Fibroblast of lung (primary cell): ENCODE measurements around the gene PGM1. TPM values are rescaled to one million over a fixed set of nuclear protein-coding genes. Genes with fewer than 3 reads are reported as not detected.

Experiments used
- DNase-seq, 2 donors: peaks; one replicate each; pipeline versions ENCODE4 v3.0.0 to v3.0.0-alpha.2; 2010; ENCODE audit warnings: low read depth in 2 of 2
- H2AFZ ChIP-seq: 2 replicates; pipeline ENCODE4 v1.5.1; 2012; ENCODE audit warnings: low read length, control low read depth, inconsistent platforms
- H3K27ac ChIP-seq: 2 replicates; pipeline ENCODE4 v1.5.1; 2011; ENCODE audit warnings: low read length, control low read depth; ENCODE audit not compliant: insufficient read depth
- H3K27me3 ChIP-seq: 2 replicates; pipeline ENCODE4 v1.5.1; 2011; ENCODE audit warnings: mild to moderate bottlenecking, low read length; ENCODE audit not compliant: control insufficient read depth, insufficient read depth
- H3K36me3 ChIP-seq: 2 replicates; pipeline ENCODE4 v1.5.1; 2011; ENCODE audit warnings: low read length; ENCODE audit not compliant: control insufficient read depth, insufficient read depth
- H3K4me1 ChIP-seq: 2 replicates; pipeline ENCODE4 v1.5.1; 2011; ENCODE audit warnings: low read length; ENCODE audit not compliant: control insufficient read depth, insufficient read depth; ENCODE audit errors: extremely low read depth
- H3K4me2 ChIP-seq: 2 replicates; pipeline ENCODE4 v1.5.1; 2011; ENCODE audit warnings: low read length, control low read depth; ENCODE audit not compliant: insufficient read depth; ENCODE audit errors: extremely low read depth
- H3K4me3 ChIP-seq, 4 experiments: fragments of 200-600 bp in 1 of 4; sonication (generic) in 1 of 4; replicated peaks in 1 of 4; 2 replicates each; pipeline ENCODE4 v1.5.1; 2011 to 2016; ENCODE audit warnings: low read length in 4 of 4, low read depth in 3 of 4, mild to moderate bottlenecking in 3 of 4, control low read depth in 2 of 4, inconsistent platforms in 1 of 4, mixed read lengths in 1 of 4; ENCODE audit not compliant: insufficient read depth in 1 of 4; ENCODE audit errors: control extremely low read depth in 1 of 4
- H3K79me2 ChIP-seq: 2 replicates; pipeline ENCODE4 v1.5.1; 2012; ENCODE audit warnings: mild to moderate bottlenecking, low read length, inconsistent platforms; ENCODE audit not compliant: control insufficient read depth, insufficient read depth
- H3K9ac ChIP-seq: 2 replicates; pipeline ENCODE4 v1.5.1; 2011; ENCODE audit warnings: mild to moderate bottlenecking, low read length, control low read depth; ENCODE audit not compliant: insufficient read depth
- H3K9me3 ChIP-seq: 2 replicates; pipeline ENCODE4 v1.5.1; 2012; ENCODE audit warnings: low read depth, low read length; ENCODE audit not compliant: control insufficient read depth, insufficient read depth
- H4K20me1 ChIP-seq: 2 replicates; pipeline ENCODE4 v1.5.1; 2011; ENCODE audit warnings: low read length; ENCODE audit not compliant: control insufficient read depth, insufficient read depth; ENCODE audit errors: extremely low read depth
- CTCF ChIP-seq, 2 donors: IDR thresholded peaks in 1 of 2; conservative IDR thresholded peaks in 1 of 2; 1 replicate in 1 of 2; 2 replicates in 1 of 2; pipeline ENCODE4 v1.5.1; 2011 to 2012; ENCODE audit warnings: low read length in 2 of 2, control low read depth in 1 of 2, inconsistent platforms in 1 of 2, low read depth in 1 of 2, mild to moderate bottlenecking in 1 of 2
- EZH2 ChIP-seq: IDR thresholded peaks from 2 replicates; pipeline ENCODE4 v1.5.1; 2012; ENCODE audit warnings: low read length, control low read depth, mild to moderate bottlenecking; ENCODE audit errors: missing control alignments
- polyA plus RNA-seq, 2 donors: library from polyadenylated mRNA; depleted of rRNA in 1 of 2; stranded (reverse) in 1 of 2; unstranded in 1 of 2; fragments of >200 nt; gene quantifications; 2 replicates each; pipeline ENCODE4 v1.2.1, GENCODE V29; 2011 to 2012; ENCODE audit warnings: missing spikeins in 1 of 2
- total RNA-seq: library from RNA; depleted of rRNA; stranded (reverse); fragments of >200 nt; gene quantifications from 2 replicates; pipeline ENCODE4 v1.2.1, GENCODE V29; 2014

The PGM1 gene
- total and polyA plus RNA-seq, 2 donors (not counting 1 experiment from before 2014, with no cell fraction given) = 43.7 to 51.4 TPM

- Histone ChIP-seq H4K20me1 (no peaks in the 10 kb centered on the region), H3K79me2 (no peaks in the 10 kb centered on the region), H3K9me3 (no peaks in the 10 kb centered on the region), H2AFZ (no peak overlapping the region), H3K36me3 (no peaks in the 10 kb centered on the region), H3K4me3 (no peak overlapping the region), H3K27ac (no peak overlapping the region), H3K4me2 (no peak overlapping the region), H3K27me3 (no peaks in the 10 kb centered on the region), H3K9ac (no peak overlapping the region), H3K4me1 (no peaks in the 10 kb centered on the region)
- TF ChIP-seq CTCF (conservative IDR thresholded peaks at IDR 0.05 in 1 of 2, IDR thresholded peaks at IDR 0.05 in 1 of 2; ENCODE audit: low read depth in 1 of 2, low read length in 2 of 2) (no peak), EZH2 (no peak)
- DNase-seq = peak in 1 of 2 donors; percentile 63
Measured at GRCh38 chr1:63634471-63634870, 41.3 kb downstream of the PGM1 start.

DNA sequence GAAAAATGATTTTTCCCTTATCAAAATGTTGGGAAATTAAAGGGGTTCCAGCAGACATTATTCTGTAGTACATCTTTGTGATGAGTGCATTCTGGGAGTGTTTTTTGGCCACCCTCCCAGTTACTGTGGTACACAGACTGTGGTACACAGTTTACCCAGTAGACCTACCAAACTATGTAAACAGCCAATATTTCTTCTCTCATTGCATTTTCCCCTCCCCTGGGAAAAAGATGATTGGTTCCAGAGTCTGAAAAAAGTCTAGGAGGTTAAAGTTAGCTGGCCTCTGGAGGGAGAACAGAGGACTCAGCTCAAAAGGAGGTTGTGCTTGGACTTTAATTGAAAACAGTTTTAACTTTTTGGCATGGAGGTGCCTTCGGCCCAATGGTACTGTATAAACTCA is 42.5 kb downstream of the PGM1 start:
- no peaks in the 10 kb centered on the region for H3K79me2 ChIP-seq
- H3K36me3 ChIP-seq = no peaks in the 10 kb centered on the region
- no peak overlapping the region for H3K27ac ChIP-seq
- no peaks in the 10 kb centered on the region for H3K4me1 ChIP-seq
- no peak overlapping the region for H2AFZ ChIP-seq
- TF ChIP-seq EZH2 (no peak), CTCF (conservative IDR thresholded peaks at IDR 0.05 in 1 of 2, IDR thresholded peaks at IDR 0.05 in 1 of 2; ENCODE audit: low read depth in 1 of 2, low read length in 2 of 2) (no peak)
- H3K9ac ChIP-seq = no peak overlapping the region
- peak; percentile 28 to 68 for DNase-seq
- H3K4me2 ChIP-seq = no peak overlapping the region
- no peak overlapping the region for H3K4me3 ChIP-seq
- no peaks in the 10 kb centered on the region for H3K9me3 ChIP-seq
- H3K27me3 ChIP-seq = no peaks in the 10 kb centered on the region
- H4K20me1 ChIP-seq = no peaks in the 10 kb centered on the region

GRCh38 chr1:63636192-63637105 is 43.2 kb downstream of the PGM1 start:
- no peak for TF ChIP-seq CTCF (conservative IDR thresholded peaks at IDR 0.05 in 1 of 2, IDR thresholded peaks at IDR 0.05 in 1 of 2; ENCODE audit: low read depth in 1 of 2, low read length in 2 of 2)
- no peak for TF ChIP-seq EZH2
- Histone ChIP-seq H3K4me2 (no peak overlapping the region), H2AFZ (no peak overlapping the region), H3K36me3 (no peaks in the 10 kb centered on the region), H3K27me3 (no peaks in the 10 kb centered on the region), H3K9ac (no peak overlapping the region), H3K4me1 (no peaks in the 10 kb centered on the region), H3K4me3 (no peak overlapping the region), H3K27ac (no peak overlapping the region), H4K20me1 (no peaks in the 10 kb centered on the region), H3K9me3 (no peaks in the 10 kb centered on the region), H3K79me2 (no peaks in the 10 kb centered on the region)
- no peak for DNase-seq
